Stimulated activated CD4-positive, alpha-beta T cell treated with anti-CD3 and anti-CD28 coated beads, Interleukin-4, amount 100 ng/mL, for 1 hour (primary cell): ENCODE results near the gene PLEKHA7.
"Not testable (repeated sequence)": the region's sequence is repeated elsewhere in the genome, so short reads cannot be mapped to it uniquely, and the experiment has no call there.

Source experiments
- DNase-seq: peaks from one replicate; pipeline ENCODE4 v3.0.0-alpha.2; 2020

PLEKHA7 gene

GRCh38 chr11:16941935-16942334 lies 72.3 kb downstream of the PLEKHA7 start:
- no peak for DNase-seq

- DNase-seq = no peak
Measured at GRCh38 chr11:16938061-16938460, 76.2 kb downstream of the PLEKHA7 start.

- no peak for DNase-seq
Measured at GRCh38 chr11:16936643-16937042, 77.6 kb downstream of the PLEKHA7 start.

GRCh38 chr11:16935518-16936302 lies 78.5 kb downstream of the PLEKHA7 start:
- DNase-seq = peak; percentile 20

- DNase-seq = no peak
Measured at GRCh38 chr11:16933756-16934603, 80.2 kb downstream of the PLEKHA7 start.

GRCh38 chr11:16933291-16933690 lies 80.9 kb downstream of the PLEKHA7 start:
- no peak for DNase-seq

GRCh38 chr11:16928044-16928443 lies 86.2 kb downstream of the PLEKHA7 start:
- DNase-seq = no peak

GRCh38 chr11:16926883-16927626 lies 87.2 kb downstream of the PLEKHA7 start:
- DNase-seq = no peak

- peak; percentile 19 for DNase-seq
Measured at GRCh38 chr11:16925561-16926065, 88.6 kb downstream of the PLEKHA7 start.

GRCh38 chr11:16924826-16925560 lies 89.2 kb downstream of the PLEKHA7 start:
- DNase-seq = no peak

GRCh38 chr11:16924462-16924825 lies 89.8 kb downstream of the PLEKHA7 start:
- no peak for DNase-seq

GRCh38 chr11:16923987-16924386 lies 90.2 kb downstream of the PLEKHA7 start:
- DNase-seq = no peak

GRCh38 chr11:16921668-16922067 lies 92.5 kb downstream of the PLEKHA7 start:
- DNase-seq = no peak

- no peak for DNase-seq
Measured at GRCh38 chr11:16921019-16921418, 93.2 kb downstream of the PLEKHA7 start.

GRCh38 chr11:16920559-16920958 lies 93.7 kb downstream of the PLEKHA7 start:
- DNase-seq = no peak

- not testable (repeated sequence) for DNase-seq
Measured at GRCh38 chr11:16918543-16919182, 95.6 kb downstream of the PLEKHA7 start.

GRCh38 chr11:16917941-16918340 lies 96.3 kb downstream of the PLEKHA7 start:
- DNase-seq = no peak

GRCh38 chr11:16912692-16913111 lies 101.5 kb downstream of the PLEKHA7 start:
- DNase-seq = no peak

GRCh38 chr11:16911658-16912057 lies 102.6 kb downstream of the PLEKHA7 start:
- DNase-seq = no peak

GRCh38 chr11:16911186-16911585 lies 103.0 kb downstream of the PLEKHA7 start:
- no peak for DNase-seq

GRCh38 chr11:16909359-16910035 lies 104.7 kb downstream of the PLEKHA7 start:
- DNase-seq = no peak
